AG09309 (cell line): ENCODE data around the gene SLC24A3.
A peak's percentile ranks its signal among the peaks of the same experiment; 100 is the strongest.

Experiments
- DNase-seq: peaks from one replicate; pipeline ENCODE4 v3.0.0-alpha.2; 2010; ENCODE audit warnings: low read depth
- H3K4me3 ChIP-seq: 2 replicates; pipeline ENCODE4 v1.5.1; 2011; ENCODE audit warnings: mild to moderate bottlenecking, low read depth, low read length, moderate library complexity; ENCODE audit not compliant: control insufficient read depth
- TF ChIP-seq, protein P1 (sequence below): IDR thresholded peaks from 2 replicates; pipeline ENCODE4 v1.5.1; 2011; ENCODE audit warnings: mild to moderate bottlenecking, low read depth, low read length, inconsistent platforms; ENCODE audit not compliant: insufficient read depth, control insufficient read depth; ENCODE audit errors: missing control alignments

Gene SLC24A3

DNA sequence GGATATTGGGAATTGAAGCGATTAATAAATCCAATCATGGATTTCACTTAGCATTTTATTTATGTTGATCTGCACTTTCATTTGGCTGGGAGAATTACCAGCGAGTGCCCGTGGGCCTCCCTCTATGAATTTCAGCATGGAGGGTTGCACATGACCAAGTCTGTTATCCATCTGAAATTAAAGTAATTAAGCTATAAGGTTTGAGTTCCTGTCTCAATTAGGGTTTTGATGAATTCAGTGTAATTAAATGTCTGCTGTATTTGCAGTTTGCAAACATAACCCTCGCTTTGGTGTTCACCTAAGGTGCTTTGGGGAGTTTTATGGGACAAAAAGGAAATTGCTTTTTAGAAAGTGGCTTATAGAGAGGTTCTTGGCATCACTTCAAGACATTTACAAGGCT, 375.8 kb downstream of the SLC24A3 start:
- TF ChIP-seq, protein P1, sequence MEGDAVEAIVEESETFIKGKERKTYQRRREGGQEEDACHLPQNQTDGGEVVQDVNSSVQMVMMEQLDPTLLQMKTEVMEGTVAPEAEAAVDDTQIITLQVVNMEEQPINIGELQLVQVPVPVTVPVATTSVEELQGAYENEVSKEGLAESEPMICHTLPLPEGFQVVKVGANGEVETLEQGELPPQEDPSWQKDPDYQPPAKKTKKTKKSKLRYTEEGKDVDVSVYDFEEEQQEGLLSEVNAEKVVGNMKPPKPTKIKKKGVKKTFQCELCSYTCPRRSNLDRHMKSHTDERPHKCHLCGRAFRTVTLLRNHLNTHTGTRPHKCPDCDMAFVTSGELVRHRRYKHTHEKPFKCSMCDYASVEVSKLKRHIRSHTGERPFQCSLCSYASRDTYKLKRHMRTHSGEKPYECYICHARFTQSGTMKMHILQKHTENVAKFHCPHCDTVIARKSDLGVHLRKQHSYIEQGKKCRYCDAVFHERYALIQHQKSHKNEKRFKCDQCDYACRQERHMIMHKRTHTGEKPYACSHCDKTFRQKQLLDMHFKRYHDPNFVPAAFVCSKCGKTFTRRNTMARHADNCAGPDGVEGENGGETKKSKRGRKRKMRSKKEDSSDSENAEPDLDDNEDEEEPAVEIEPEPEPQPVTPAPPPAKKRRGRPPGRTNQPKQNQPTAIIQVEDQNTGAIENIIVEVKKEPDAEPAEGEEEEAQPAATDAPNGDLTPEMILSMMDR: no peak
- no peak overlapping the region for H3K4me3 ChIP-seq
- DNase-seq: no peak

DNA sequence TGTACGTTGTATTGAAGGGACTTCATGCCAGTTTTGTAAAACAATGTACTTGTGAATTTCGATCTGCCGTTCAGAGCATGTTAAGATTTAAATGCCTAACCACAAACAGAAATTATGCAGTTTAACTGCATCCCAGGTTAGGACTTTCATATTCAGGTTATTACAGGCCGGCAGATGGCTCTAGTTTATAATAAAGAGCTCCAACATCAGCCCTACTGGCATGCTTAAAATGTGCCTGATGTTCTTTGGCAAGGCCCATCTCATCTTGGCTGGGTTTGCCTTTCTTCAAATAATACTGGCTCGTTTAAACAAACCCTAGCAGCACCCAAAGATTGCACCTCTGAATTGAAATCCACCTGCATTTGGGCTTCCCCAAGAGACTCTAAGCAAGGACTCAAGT, 376.3 kb downstream of the SLC24A3 start:
- H3K4me3 ChIP-seq: no peak overlapping the region
- TF ChIP-seq, protein P1: peak; percentile 11
- DNase-seq: no peak

DNA sequence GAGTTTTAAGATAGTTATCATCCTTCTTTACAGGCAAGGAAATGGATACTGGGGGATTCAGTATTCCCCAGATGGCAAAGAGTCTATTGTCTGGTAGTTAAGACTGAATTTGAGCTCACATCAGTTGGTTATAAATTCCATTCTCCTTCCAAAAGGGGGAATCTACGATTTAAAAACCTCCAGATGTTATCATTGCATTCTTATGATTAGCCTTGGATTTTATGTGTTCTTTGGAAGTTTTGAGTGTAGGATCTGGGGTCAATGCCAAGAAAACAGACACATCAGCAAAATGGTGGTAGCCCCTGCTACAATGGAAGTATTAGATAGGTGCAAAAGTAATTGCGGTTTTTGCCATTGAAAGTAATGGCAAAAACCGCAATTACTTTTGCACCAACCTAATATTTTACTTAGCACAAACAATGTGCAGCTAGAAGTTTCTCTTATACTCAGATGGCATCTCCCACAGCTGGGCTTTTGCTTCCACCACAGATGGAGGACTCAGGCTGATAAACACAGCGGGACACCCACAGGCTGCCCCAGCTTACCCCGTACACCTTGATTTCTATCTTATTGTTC, 377.4 kb downstream of the SLC24A3 start:
- no peak for DNase-seq
- no peak overlapping the region for H3K4me3 ChIP-seq
- TF ChIP-seq, protein P1: no peak

DNA sequence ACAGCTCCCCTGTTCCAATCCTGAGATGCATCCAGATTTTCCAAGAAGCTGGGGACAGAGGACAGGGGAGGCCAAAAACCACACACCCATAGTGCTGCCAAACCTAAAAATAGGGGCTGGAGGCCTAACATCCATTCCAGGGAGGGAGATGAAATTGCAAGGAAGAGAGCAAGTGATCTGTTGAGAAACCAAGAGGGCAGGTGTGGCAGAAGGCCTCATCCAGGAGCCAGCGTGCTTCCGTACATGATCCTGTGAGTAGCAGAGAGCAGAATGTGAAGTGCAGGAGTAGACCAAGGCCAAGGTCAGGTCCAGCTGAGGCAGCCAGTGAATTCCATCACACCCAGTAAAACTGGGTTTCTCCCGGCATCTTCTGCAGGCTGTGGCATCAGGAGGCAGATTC, 377.9 kb downstream of the SLC24A3 start:
- DNase-seq: no peak
- TF ChIP-seq, protein P1: no peak

DNA sequence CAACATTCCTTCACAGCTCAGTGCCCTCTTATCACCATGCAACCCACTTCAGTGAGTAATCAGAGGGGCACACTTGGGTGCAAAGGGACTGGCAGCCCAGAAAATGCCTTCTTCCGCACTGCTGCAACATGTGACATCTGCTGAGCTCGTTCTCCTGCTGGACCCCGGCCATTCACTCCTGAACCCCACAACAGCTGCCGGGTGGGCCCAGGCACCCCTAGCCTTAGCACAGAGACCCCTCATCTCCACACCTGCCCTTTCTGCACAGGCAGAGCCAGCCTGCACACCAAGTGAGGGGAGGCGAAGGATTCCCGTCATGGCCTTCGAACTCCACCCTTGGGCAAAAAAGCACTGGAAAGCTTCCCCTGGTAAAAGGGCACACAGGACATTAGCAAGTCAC, 381.3 kb downstream of the SLC24A3 start:
- TF ChIP-seq, protein P1: no peak
- no peak overlapping the region for H3K4me3 ChIP-seq
- DNase-seq: no peak

More for the DNA sequence above, 377.9 kb downstream of the SLC24A3 start:
- no peak overlapping the region for H3K4me3 ChIP-seq

DNA sequence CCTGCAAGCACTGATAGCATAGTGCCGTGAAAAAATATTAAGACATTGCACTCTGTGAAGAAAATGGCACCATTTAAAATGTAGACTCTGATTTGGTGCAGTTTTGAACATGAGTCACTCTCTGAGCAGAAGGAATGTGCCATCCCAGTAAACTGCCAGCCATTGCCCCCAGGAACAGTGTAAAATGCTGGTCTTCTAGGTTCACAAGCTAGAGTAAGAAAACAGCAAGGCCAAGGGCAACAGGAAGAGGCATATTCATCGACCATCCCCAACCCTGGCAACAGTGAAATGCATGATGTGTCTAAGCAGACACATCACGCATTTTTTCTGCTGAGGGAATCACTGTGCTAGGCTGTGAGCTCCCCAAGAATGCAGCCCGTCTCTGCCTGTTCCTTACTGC, 382.5 kb downstream of the SLC24A3 start:
- H3K4me3 ChIP-seq: no peak overlapping the region
- DNase-seq: no peak
- TF ChIP-seq, protein P1: no peak
